ENCODE data around the gene CLTA. TPM values are rescaled to one million over a fixed set of nuclear protein-coding genes. Genes with fewer than 3 reads are reported as not detected.
"Not testable (repeated sequence)": the region's sequence is repeated elsewhere in the genome, so short reads cannot be mapped to it uniquely, and the experiment has no call there.

Gene CLTA
- total RNA-seq, 2 experiments from 2014 or later: 123 to 133 TPM

- no peaks in the 10 kb centered on the region for H3K9me3 Mint-ChIP-seq (ENCODE audit: low read depth)
- ATAC-seq: no peak
- H3K27ac Mint-ChIP-seq: peak overlapping the region; percentile 53
- intact Hi-C loops (cut with DNase I, micrococcal nuclease): loop anchor here in 1 of 2 experiments (10.0 kb wide), 1 partner anchor 123 kb away; no protein-coding TSS in a partner anchor
- ChIA-PET POLR2A (no interaction called here), CTCF (interaction anchor here (0.6 to 1.1 kb wide), 2 partner anchors 9 to 66 kb away, joined by 3 read pairs; no protein-coding TSS in a partner anchor)
- no peaks in the 10 kb centered on the region for H3K27me3 Mint-ChIP-seq
- no peak for DNase-seq
- peaks cover 53% of the 10 kb centered on the region for H3K4me1 Mint-ChIP-seq
- H3K4me3 Mint-ChIP-seq: no peak overlapping the region
- peaks cover 59% of the 10 kb centered on the region for H3K36me3 Mint-ChIP-seq (ENCODE audit: low read depth)
Observed at GRCh38 chr9:36211510-36211909, 20.8 kb downstream of the CLTA start.

GRCh38 chr9:36213387-36213786 lies 22.7 kb downstream of the CLTA start:
- no peaks in the 10 kb centered on the region for H3K27me3 Mint-ChIP-seq
- intact Hi-C loops (cut with DNase I, micrococcal nuclease): loop anchor here (2.0 to 10.0 kb wide), 2 partner anchors 21 to 121 kb away; no protein-coding TSS in a partner anchor
- ATAC-seq (no peak), DNase-seq (no peak)
- CTCF ChIA-PET: interaction anchor here (0.6 to 1.3 kb wide), 5 partner anchors 11 to 1213 kb away, joined by 3 to 4 read pairs (median 3); partner anchors contain the start of gene CLTA
- peaks cover 52% of the 10 kb centered on the region for H3K36me3 Mint-ChIP-seq (ENCODE audit: low read depth)
- H3K4me3 Mint-ChIP-seq: no peak overlapping the region
- H3K4me1 Mint-ChIP-seq: peaks cover 48% of the 10 kb centered on the region
- no peaks in the 10 kb centered on the region for H3K9me3 Mint-ChIP-seq (ENCODE audit: low read depth)
- POLR2A ChIA-PET: interaction anchor here (1.1 kb wide), 1 partner anchor 23 kb away, joined by 3 read pairs; the partner anchor contains the start of gene CLTA
- H3K27ac Mint-ChIP-seq: peak overlapping the region; percentile 41

DNA sequence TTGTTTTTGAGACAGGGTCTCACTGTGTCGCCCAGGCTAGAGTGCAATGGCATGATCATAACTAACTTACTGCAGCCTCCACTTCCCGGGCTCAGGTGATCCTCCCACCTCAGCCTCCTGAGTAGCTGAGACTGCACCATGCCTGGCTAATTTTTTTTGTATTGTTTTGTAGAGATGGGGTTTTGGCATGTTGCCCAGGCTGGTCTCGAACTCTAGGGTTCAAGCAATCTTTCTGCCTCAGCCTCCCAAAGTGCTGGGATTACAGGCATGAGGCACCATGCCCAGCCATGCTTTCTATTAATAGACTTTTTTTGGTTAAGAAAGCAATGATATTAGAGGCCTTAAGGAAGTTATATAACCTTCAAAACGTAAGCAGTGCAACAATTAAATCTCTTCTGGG lies 23.3 kb downstream of the CLTA start:
- H3K4me3 Mint-ChIP-seq: no peak overlapping the region
- intact Hi-C loops (cut with DNase I, micrococcal nuclease): loop anchor here (2.0 to 10.0 kb wide), 2 partner anchors 21 to 121 kb away; no protein-coding TSS in a partner anchor
- no peak for DNase-seq
- H3K27ac Mint-ChIP-seq: no peak overlapping the region
- H3K36me3 Mint-ChIP-seq (ENCODE audit: low read depth): peaks cover 50% of the 10 kb centered on the region
- H3K9me3 Mint-ChIP-seq (ENCODE audit: low read depth): no peaks in the 10 kb centered on the region
- H3K4me1 Mint-ChIP-seq: peaks cover 48% of the 10 kb centered on the region
- CTCF ChIA-PET: interaction anchor here (0.6 to 1.2 kb wide), 2 partner anchors 115 to 1212 kb away, joined by 3 to 4 read pairs; no protein-coding TSS in a partner anchor
- ATAC-seq: no peak
- POLR2A ChIA-PET: no interaction called here
- no peaks in the 10 kb centered on the region for H3K27me3 Mint-ChIP-seq

GRCh38 chr9:36214571-36214970 lies 23.9 kb downstream of the CLTA start:
- Mint-ChIP-seq H3K4me3 (no peak overlapping the region), H3K27ac (peak overlapping the region; percentile 48), H3K27me3 (no peaks in the 10 kb centered on the region), H3K4me1 (peaks cover 46% of the 10 kb centered on the region), H3K9me3 (ENCODE audit: low read depth) (no peaks in the 10 kb centered on the region), H3K36me3 (ENCODE audit: low read depth) (peaks cover 44% of the 10 kb centered on the region)
- no peak for ATAC-seq
- CTCF ChIA-PET: no interaction called here
- no peak for DNase-seq
- POLR2A ChIA-PET: no interaction called here
- intact Hi-C loops (cut with DNase I, micrococcal nuclease): loop anchor here in 1 of 2 experiments (10.0 kb wide), 1 partner anchor 120 kb away; no protein-coding TSS in a partner anchor

GRCh38 chr9:36217256-36217968 lies 26.7 kb downstream of the CLTA start:
- CTCF ChIA-PET: interaction anchor here (0.7 to 1.5 kb wide), 2 partner anchors 42 to 115 kb away, joined by 3 read pairs; no protein-coding TSS in a partner anchor
- peak; percentile 10 for DNase-seq
- POLR2A ChIA-PET: no interaction called here
- Mint-ChIP-seq H3K9me3 (ENCODE audit: low read depth) (no peaks in the 10 kb centered on the region), H3K4me3 (no peak overlapping the region), H3K27ac (peak overlapping the region; percentile 86), H3K27me3 (no peaks in the 10 kb centered on the region), H3K4me1 (peaks cover 43% of the 10 kb centered on the region), H3K36me3 (ENCODE audit: low read depth) (peaks cover 41% of the 10 kb centered on the region)
- ATAC-seq: no peak
- intact Hi-C loops (cut with DNase I, micrococcal nuclease): loop anchor here in 1 of 2 experiments (10.0 kb wide), 1 partner anchor 117 kb away; no protein-coding TSS in a partner anchor

GRCh38 chr9:36218011-36218410 lies 27.3 kb downstream of the CLTA start:
- Mint-ChIP-seq H3K27me3 (no peaks in the 10 kb centered on the region), H3K4me3 (no peak overlapping the region), H3K9me3 (ENCODE audit: low read depth) (peaks cover 5% of the 10 kb centered on the region), H3K27ac (peak overlapping the region; percentile 86), H3K36me3 (ENCODE audit: low read depth) (peaks cover 45% of the 10 kb centered on the region), H3K4me1 (peaks cover 41% of the 10 kb centered on the region)
- intact Hi-C loops (cut with DNase I, micrococcal nuclease): loop anchor here in 1 of 2 experiments (10.0 kb wide), 1 partner anchor 117 kb away; no protein-coding TSS in a partner anchor
- DNase-seq (no peak), ATAC-seq (no peak)
- ChIA-PET POLR2A (no interaction called here), CTCF (no interaction called here)

- intact Hi-C loops (cut with DNase I, micrococcal nuclease): loop anchor here in 1 of 2 experiments (10.0 kb wide), 1 partner anchor 116 kb away; no protein-coding TSS in a partner anchor
- no peak overlapping the region for H3K4me3 Mint-ChIP-seq
- POLR2A ChIA-PET: no interaction called here
- H3K36me3 Mint-ChIP-seq (ENCODE audit: low read depth): peaks cover 45% of the 10 kb centered on the region
- ATAC-seq (peak; percentile 80), DNase-seq (peak; percentile 23)
- CTCF ChIA-PET: interaction anchor here (0.6 kb wide), 1 partner anchor 145 kb away, joined by 5 read pairs; no protein-coding TSS in a partner anchor
- no peaks in the 10 kb centered on the region for H3K27me3 Mint-ChIP-seq
- peaks cover 6% of the 10 kb centered on the region for H3K9me3 Mint-ChIP-seq (ENCODE audit: low read depth)
- H3K27ac Mint-ChIP-seq: peak overlapping the region; percentile 86
- peaks cover 37% of the 10 kb centered on the region for H3K4me1 Mint-ChIP-seq
Observed at GRCh38 chr9:36218411-36218901, 27.7 kb downstream of the CLTA start.

DNA sequence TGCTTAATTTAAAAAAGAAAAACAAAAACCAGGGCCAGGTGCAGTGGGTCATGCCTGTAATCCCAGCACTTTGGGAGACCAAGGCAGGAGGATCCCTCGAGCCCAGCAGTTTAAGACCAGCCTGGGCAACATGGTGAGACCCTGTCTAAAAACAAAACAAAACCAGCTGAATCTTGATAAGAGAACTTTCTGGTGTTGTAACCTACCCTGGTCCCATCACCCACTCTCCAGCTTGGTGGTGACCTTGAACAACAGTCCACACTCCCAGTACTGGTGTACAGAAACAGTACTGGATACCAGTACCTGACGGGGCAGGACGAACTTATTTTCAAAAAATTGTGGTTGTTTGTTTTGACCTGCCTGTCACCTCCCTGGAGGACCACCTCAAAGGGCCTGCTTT lies 30.9 kb downstream of the CLTA start:
- H3K27ac Mint-ChIP-seq: no peak overlapping the region
- ChIA-PET CTCF (no interaction called here), POLR2A (interaction anchor here (0.6 kb wide), 1 partner anchor 24 kb away, joined by 3 read pairs; no protein-coding TSS in a partner anchor)
- H3K4me1 Mint-ChIP-seq: peaks cover 23% of the 10 kb centered on the region
- ATAC-seq (no peak), DNase-seq (no peak)
- H3K4me3 Mint-ChIP-seq: no peak overlapping the region
- peaks cover 49% of the 10 kb centered on the region for H3K36me3 Mint-ChIP-seq (ENCODE audit: low read depth)
- H3K27me3 Mint-ChIP-seq: no peaks in the 10 kb centered on the region
- peaks cover 6% of the 10 kb centered on the region for H3K9me3 Mint-ChIP-seq (ENCODE audit: low read depth)
- intact Hi-C loops (cut with DNase I, micrococcal nuclease): loop anchor here in 1 of 2 experiments (10.0 kb wide), 1 partner anchor 63 kb away; no protein-coding TSS in a partner anchor

DNA sequence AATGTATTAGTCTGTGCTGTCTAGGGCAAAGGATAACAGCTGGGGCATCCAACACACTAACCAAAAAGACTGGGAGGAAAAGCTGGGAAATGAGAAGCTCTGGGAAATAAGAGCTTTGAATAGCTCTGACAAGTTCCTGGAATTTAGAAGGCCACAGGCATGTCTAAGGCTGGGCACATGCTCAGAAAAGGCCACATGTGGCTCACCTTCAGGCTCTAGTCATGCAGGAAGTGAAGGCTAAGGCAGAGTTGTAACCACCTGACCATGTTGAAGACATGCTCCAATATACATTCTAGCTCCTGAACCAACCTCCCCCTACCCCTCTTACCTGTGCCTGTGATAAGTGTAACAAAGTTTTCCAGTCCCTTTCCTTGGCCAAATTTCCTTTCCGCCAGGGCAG lies 31.7 kb downstream of the CLTA start:
- Mint-ChIP-seq H3K27ac (peak overlapping the region; percentile 26), H3K27me3 (no peaks in the 10 kb centered on the region), H3K4me3 (no peak overlapping the region), H3K9me3 (ENCODE audit: low read depth) (peaks cover 6% of the 10 kb centered on the region), H3K36me3 (ENCODE audit: low read depth) (peaks cover 51% of the 10 kb centered on the region), H3K4me1 (peaks cover 19% of the 10 kb centered on the region)
- ChIA-PET CTCF (interaction anchor here (1.0 kb wide), 1 partner anchor 276 kb away, joined by 3 read pairs; no protein-coding TSS in a partner anchor), POLR2A (no interaction called here)
- ATAC-seq: no peak
- no peak for DNase-seq
- intact Hi-C loops (cut with DNase I, micrococcal nuclease): loop anchor here in 1 of 2 experiments (10.0 kb wide), 1 partner anchor 62 kb away; no protein-coding TSS in a partner anchor

- no peak overlapping the region for H3K27ac Mint-ChIP-seq
- peaks cover 2% of the 10 kb centered on the region for H3K4me1 Mint-ChIP-seq
- H3K36me3 Mint-ChIP-seq (ENCODE audit: low read depth): peaks cover 35% of the 10 kb centered on the region
- CTCF ChIA-PET: no interaction called here
- no peaks in the 10 kb centered on the region for H3K9me3 Mint-ChIP-seq (ENCODE audit: low read depth)
- POLR2A ChIA-PET: no interaction called here
- no peak for DNase-seq
- no peak for ATAC-seq
- intact Hi-C loops (cut with DNase I, micrococcal nuclease): no loop called here
- no peak overlapping the region for H3K4me3 Mint-ChIP-seq
- H3K27me3 Mint-ChIP-seq: no peaks in the 10 kb centered on the region
Observed at GRCh38 chr9:36237230-36237629, 46.5 kb downstream of the CLTA start.

DNA sequence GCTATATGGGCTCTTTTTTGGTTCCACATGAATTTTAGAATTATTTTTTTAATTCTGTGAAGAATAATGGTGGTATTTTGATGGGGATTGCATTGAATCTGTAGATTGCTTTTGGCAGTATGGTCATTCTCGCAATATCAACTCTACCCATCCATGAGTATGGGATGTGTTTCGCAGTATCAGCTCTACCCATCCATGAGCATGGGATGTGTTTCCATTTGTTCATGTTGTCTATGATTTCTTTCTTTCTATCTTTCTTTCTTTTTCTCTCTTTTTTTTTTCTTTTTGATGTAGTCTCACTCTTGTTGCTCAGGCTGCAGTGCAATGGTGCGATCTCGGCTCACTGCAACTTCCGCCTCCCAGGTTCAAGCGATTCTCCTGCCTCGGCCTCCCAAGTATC lies 48.5 kb downstream of the CLTA start:
- DNase-seq; H3K27ac Mint-ChIP-seq; H3K4me1 Mint-ChIP-seq; intact Hi-C loops (cut with DNase I, micrococcal nuclease); H3K4me3 Mint-ChIP-seq; H3K27me3 Mint-ChIP-seq; H3K9me3 Mint-ChIP-seq (ENCODE audit: low read depth); ATAC-seq; POLR2A ChIA-PET; CTCF ChIA-PET: not testable (repeated sequence)
- peaks cover 29% of the 10 kb centered on the region for H3K36me3 Mint-ChIP-seq (ENCODE audit: low read depth)

Data from activated CD4-positive, alpha-beta T cell treated with anti-CD3 and anti-CD28 coated beads for 36 hours (primary cell).